NT2/D1 (cell line): Measurements from ENCODE around the gene NISCH.

Source experiments
- SUZ12 ChIP-seq: IDR thresholded peaks from 2 replicates; pipeline ENCODE4 v1.6.1; 2011; ENCODE audit not compliant: insufficient read length, insufficient read depth; ENCODE audit errors: extremely low read depth
- YY1 ChIP-seq: IDR thresholded peaks from 2 replicates; pipeline ENCODE4 v1.6.1; 2011; ENCODE audit not compliant: insufficient read length, insufficient read depth

DNA sequence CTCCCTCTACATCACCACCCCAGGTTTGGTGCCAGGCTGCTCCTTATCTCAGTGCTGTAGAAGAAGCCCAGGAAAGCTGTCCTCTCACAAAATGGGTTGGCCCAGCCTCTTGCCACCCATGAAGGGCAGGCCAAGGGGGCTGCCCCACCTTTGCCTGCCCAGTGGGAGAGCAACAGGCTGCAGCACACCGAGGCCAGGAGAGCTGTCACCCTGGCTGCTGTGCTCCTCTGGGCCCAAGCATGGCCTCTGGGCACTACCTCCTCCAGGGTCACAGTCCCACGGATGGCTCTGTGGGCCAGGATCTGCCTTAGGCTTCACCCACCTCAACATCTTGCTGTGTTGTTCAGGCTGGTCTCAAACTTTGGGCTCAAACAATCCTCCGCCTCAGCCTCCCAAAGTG lies 33.3 kb downstream of the NISCH start:
- TF ChIP-seq YY1 (no peak), SUZ12 (no peak)
